Endothelial cell of coronary artery (primary cell): ENCODE measurements around the gene CPNE2. TPM values are rescaled to one million over a fixed set of nuclear protein-coding genes. Genes with fewer than 3 reads are reported as not detected.

ENCODE experiments used
- total RNA-seq: library from RNA; depleted of rRNA; stranded (reverse); fragments of >200 nt; gene quantifications from 2 replicates; pipeline ENCODE4 v1.2.3, GENCODE V29; 2014

Gene CPNE2
- 54.9 and 63.0 TPM in 2 replicates for total RNA-seq

DNA sequence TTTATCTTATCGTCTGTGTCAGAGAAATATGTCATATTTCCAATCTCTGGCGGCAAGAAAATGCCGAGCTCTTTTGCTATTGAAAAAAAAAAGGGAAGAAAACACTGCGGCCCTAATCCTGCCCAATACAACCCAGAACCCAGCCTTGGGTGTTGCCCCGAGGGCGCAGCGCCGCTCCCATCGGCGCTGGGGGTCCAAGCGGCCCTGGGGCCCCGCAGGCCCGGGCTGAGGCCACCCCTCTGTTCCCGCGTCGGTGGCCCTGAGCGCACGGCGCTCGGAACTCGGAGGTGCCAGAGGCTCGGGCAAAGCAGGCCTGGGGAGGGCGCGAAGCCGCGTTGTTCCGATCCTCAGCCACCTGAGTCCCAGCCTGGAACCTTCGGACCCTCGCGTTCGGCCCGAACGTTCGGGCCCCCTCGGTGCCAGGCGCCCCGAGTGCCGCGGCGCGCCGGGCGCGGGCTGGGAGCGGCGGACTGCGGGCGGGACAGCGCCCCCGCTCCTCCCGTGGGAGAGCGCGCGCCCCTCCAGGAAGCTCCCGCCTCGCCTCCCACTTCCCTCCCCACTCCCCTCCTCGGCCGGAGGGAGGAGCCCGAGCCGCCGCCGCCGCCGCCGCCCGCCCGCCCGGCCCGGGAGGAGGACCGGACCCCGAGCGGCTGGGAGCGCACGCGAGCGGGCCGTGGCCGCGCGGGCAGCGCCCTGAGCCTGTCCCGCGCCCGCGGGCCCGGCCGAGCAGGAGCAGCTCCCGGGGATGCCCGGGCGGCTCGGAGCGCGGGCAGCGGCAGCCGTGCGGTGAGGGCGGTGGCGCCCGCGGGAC is at the start of gene CPNE2:
Gene CPNE2 (plus strand): TSS at position 609 of the 811 bp plus-strand sequence. CDS start 18,160 bp downstream, outside the sequence.

DNA sequence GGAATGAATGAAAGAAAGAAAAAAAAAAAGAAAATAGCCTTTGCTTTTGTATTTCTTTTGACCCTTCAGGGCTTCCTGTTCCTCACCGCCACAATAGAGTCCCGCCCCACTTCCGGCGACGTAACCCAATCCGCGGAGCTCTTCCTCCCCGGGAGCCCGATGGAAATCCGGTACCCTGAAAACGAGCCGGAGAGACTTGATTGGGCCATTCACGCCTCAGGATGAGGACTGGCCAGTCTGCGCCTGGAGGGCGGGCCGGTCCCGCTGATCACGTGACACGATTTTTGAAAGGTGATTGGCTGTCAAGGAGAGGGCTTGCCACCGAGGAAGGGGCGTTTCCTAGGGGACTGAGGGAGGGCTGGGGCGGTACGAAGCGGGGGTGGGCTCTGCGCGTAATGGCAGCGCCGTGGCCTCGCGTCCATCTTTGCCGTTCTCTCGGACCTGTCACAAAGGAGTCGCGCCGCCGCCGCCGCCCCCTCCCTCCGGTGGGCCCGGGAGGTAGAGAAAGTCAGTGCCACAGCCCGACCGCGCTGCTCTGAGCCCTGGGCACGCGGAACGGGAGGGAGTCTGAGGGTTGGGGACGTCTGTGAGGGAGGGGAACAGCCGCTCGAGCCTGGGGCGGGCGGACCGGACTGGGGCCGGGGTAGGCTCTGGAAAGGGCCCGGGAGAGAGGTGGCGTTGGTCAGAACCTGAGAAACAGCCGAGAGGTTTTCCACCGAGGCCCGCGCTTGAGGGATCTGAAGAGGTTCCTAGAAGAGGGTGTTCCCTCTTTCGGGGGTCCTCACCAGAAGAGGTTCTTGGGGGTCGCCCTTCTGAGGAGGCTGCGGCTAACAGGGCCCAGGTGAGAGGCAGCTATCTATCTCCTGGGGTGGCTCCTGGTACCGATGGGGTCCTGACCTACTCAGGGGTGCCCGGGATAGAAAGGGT is 93.8 kb downstream of the CPNE2 start, which contains the start of the genes PSME3IP1 and RSPRY1:
Gene PSME3IP1 (minus strand): TSS at position 95 of the 927 bp plus-strand sequence. CDS start 12,185 bp downstream, outside the sequence.
Gene RSPRY1 (plus strand): TSS at position 385 of the 927 bp plus-strand sequence. CDS start 18,330 bp downstream, outside the sequence.

Other genes starting within 250 kb of the CPNE2 start
- not detected in 2 replicates for gene SLC12A3, start 227.4 kb upstream of the CPNE2 start, total RNA-seq
- gene HERPUD1, start 160.4 kb upstream of the CPNE2 start, total RNA-seq: 41.1 and 44.7 TPM in 2 replicates
- 0.19 and 0.90 TPM in 2 replicates for gene CETP, start 130.6 kb upstream of the CPNE2 start, total RNA-seq
- 13.5 and 21.5 TPM in 2 replicates for gene NLRC5, start 103.0 kb upstream of the CPNE2 start, total RNA-seq
- gene PSME3IP1, start 93.5 kb downstream of the CPNE2 start, total RNA-seq: 59.7 and 77.9 TPM in 2 replicates
- gene RSPRY1, start 93.7 kb downstream of the CPNE2 start, total RNA-seq: 47.6 and 64.1 TPM in 2 replicates
- 52.5 and 72.0 TPM in 2 replicates for gene ARL2BP, start 152.7 kb downstream of the CPNE2 start, total RNA-seq
- 2.8 and 7.4 TPM in 2 replicates for gene PLLP, start 192.1 kb downstream of the CPNE2 start, total RNA-seq